ENCODE results near the gene TOR4A. TPM values are rescaled to one million over a fixed set of nuclear protein-coding genes. Genes with fewer than 3 reads are reported as not detected.
A peak's percentile ranks its signal among the peaks of the same experiment; 100 is the strongest.

Gene TOR4A
- total and polyA plus RNA-seq, 10 of the 15 experiments (the other 5 are each of a cell fraction or from before 2014, with no cell fraction given) = 2.0 to 19.9 (median 3.7) TPM

DNA sequence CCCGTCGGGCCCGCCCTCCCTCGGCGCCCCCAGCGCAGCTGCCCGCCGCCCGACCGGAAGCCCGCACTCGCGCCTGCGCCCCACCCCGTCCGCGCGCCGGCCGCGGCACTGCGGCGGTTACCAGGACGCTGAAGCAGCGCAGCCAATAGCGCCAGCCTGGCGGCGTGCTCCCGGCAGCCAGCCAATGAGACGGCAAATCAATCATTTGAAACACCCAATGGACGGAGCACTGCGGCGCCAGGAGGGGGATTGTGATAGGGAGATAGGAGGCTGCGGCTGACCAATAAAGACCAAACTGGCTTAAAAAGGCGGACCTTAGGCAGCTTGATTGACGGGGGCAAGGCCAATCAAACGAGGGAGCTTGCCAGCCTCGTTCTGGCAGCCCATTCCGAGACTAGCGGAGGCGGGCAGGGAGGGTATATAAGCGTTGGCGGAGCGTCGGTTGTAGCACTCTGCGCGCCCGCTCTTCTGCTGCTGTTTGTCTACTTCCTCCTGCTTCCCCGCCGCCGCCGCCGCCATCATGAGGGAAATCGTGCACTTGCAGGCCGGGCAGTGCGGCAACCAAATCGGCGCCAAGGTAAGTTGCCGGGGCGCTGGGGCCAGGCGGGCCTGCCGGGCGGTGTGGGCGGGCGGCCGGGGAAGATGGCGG, 36.6 kb upstream of the TOR4A start, which contains the start of gene TUBB4B (continued):
- TF ChIP-seq STAT1 (conservative IDR thresholded peaks at IDR 0.05) = peak; percentile 93
- TF ChIP-seq BCLAF1 (IDR thresholded peaks at IDR 0.05) = 0 out of 2 replicates have a peak, but pooled peaks have one; percentile 63
- TF ChIP-seq NR2C1 (IDR thresholded peaks at IDR 0.05) = peak; percentile 45; the same call in 1 of the 2 replicates
- peak; percentile 98 for TF ChIP-seq TAF1 (IDR thresholded peaks at IDR 0.05; ENCODE audit: borderline replicate concordance, low read depth, low read length)
- peak; percentile 42; the same call in 1 of the 2 replicates for TF ChIP-seq HCFC1 (IDR thresholded peaks at IDR 0.05; ENCODE audit: low read length)
- TF ChIP-seq, protein P1, sequence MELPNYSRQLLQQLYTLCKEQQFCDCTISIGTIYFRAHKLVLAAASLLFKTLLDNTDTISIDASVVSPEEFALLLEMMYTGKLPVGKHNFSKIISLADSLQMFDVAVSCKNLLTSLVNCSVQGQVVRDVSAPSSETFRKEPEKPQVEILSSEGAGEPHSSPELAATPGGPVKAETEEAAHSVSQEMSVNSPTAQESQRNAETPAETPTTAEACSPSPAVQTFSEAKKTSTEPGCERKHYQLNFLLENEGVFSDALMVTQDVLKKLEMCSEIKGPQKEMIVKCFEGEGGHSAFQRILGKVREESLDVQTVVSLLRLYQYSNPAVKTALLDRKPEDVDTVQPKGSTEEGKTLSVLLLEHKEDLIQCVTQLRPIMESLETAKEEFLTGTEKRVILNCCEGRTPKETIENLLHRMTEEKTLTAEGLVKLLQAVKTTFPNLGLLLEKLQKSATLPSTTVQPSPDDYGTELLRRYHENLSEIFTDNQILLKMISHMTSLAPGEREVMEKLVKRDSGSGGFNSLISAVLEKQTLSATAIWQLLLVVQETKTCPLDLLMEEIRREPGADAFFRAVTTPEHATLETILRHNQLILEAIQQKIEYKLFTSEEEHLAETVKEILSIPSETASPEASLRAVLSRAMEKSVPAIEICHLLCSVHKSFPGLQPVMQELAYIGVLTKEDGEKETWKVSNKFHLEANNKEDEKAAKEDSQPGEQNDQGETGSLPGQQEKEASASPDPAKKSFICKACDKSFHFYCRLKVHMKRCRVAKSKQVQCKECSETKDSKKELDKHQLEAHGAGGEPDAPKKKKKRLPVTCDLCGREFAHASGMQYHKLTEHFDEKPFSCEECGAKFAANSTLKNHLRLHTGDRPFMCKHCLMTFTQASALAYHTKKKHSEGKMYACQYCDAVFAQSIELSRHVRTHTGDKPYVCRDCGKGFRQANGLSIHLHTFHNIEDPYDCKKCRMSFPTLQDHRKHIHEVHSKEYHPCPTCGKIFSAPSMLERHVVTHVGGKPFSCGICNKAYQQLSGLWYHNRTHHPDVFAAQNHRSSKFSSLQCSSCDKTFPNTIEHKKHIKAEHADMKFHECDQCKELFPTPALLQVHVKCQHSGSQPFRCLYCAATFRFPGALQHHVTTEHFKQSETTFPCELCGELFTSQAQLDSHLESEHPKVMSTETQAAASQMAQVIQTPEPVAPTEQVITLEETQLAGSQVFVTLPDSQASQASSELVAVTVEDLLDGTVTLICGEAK (IDR thresholded peaks at IDR 0.05; ENCODE audit: borderline replicate concordance) = peak; percentile 41; the same call in 1 of the 2 replicates
- TF ChIP-seq LARP7 (IDR thresholded peaks at IDR 0.05) = peak; percentile 96
- TF ChIP-seq SREBF2 (IDR thresholded peaks at IDR 0.05; ENCODE audit: low read length) = no peak
- peak; percentile 99 for TF ChIP-seq SMAD5 (IDR thresholded peaks at IDR 0.05; ENCODE audit: low read depth)

All from GM12878 (cell line).